DMS79 treated with DMSO at 0.1 percent for 48 hours (cell line): ENCODE results near the gene COQ4.
"Not testable (repeated sequence)": the region's sequence is repeated elsewhere in the genome, so short reads cannot be mapped to it uniquely, and the experiment has no call there.

Experiments used
- DNase-seq: peaks from one replicate; lab custom pipeline; 2025; lab: John Stamatoyannopoulos, UW

The COQ4 gene

GRCh38 chr9:128322404-128323211 lies at the start of gene COQ4, which contains the start of gene TRUB2:
Gene COQ4 (plus strand): TSS chr9:128322839. CDS start chr9:128322859, 20 bp downstream.
Gene TRUB2 (minus strand): TSS chr9:128322447. CDS start chr9:128322408, 39 bp downstream.
- DNase-seq = peak; percentile 94

- no peak for DNase-seq
These were observed 48.4 kb upstream of the COQ4 start for GRCh38 chr9:128274245-128274644.

GRCh38 chr9:128275198-128276007 lies 47.2 kb upstream of the COQ4 start, which contains the start of gene GOLGA2:
Gene GOLGA2 (minus strand): TSS chr9:128276007. CDS start chr9:128275976, 31 bp downstream.
- no peak for DNase-seq

GRCh38 chr9:128276008-128276573 lies 46.5 kb upstream of the COQ4 start, which contains the start of gene SWI5:
Gene SWI5 (plus strand): TSS chr9:128276276.
- peak; percentile 99 for DNase-seq

- DNase-seq = peak; percentile 44
These were observed 45.9 kb upstream of the COQ4 start for GRCh38 chr9:128276574-128277270.

- not testable (repeated sequence) for DNase-seq
These were observed 43.3 kb upstream of the COQ4 start for GRCh38 chr9:128279088-128280073.

- DNase-seq = no peak
These were observed 42.5 kb upstream of the COQ4 start for GRCh38 chr9:128280084-128280622.

- no peak for DNase-seq
These were observed 40.1 kb upstream of the COQ4 start for GRCh38 chr9:128282500-128282899.

- peak; percentile 13 for DNase-seq
These were observed 37.4 kb upstream of the COQ4 start for GRCh38 chr9:128285033-128285784.

GRCh38 chr9:128286440-128286839 lies 36.2 kb upstream of the COQ4 start:
- DNase-seq = peak; percentile 7

- DNase-seq = no peak
These were observed 34.2 kb upstream of the COQ4 start for GRCh38 chr9:128288273-128289004.

- DNase-seq = no peak
These were observed 30.6 kb upstream of the COQ4 start for GRCh38 chr9:128292009-128292408.

- no peak for DNase-seq
These were observed 29.5 kb upstream of the COQ4 start for GRCh38 chr9:128293091-128293490.

- DNase-seq = no peak
These were observed 28.5 kb upstream of the COQ4 start for GRCh38 chr9:128294142-128294541.

- DNase-seq = no peak
These were observed 26.1 kb upstream of the COQ4 start for GRCh38 chr9:128296340-128297220.

- DNase-seq = no peak
These were observed 25.3 kb upstream of the COQ4 start for GRCh38 chr9:128297221-128297773.
